Endothelial cell (in vitro differentiated cells): Measurements from ENCODE around the gene EPS8. TPM values are rescaled to one million over a fixed set of nuclear protein-coding genes. Genes with fewer than 3 reads are reported as not detected.

Source experiments
- DNase-seq: peaks from one replicate; pipeline ENCODE4 v3.0.0; 2021; ENCODE audit warnings: low spot score
- H3K27ac Mint-ChIP-seq: one replicate; pipeline ENCODE4 v1.8.0; 2021; ENCODE audit warnings: mixed read lengths, inconsistent platforms; ENCODE audit not compliant: unreplicated experiment
- H3K27me3 Mint-ChIP-seq: one replicate; pipeline ENCODE4 v1.8.0; 2021; ENCODE audit warnings: mild to moderate bottlenecking, moderate library complexity, mixed read lengths, inconsistent platforms; ENCODE audit not compliant: unreplicated experiment
- H3K36me3 Mint-ChIP-seq: one replicate; pipeline ENCODE4 v1.8.0; 2021; ENCODE audit warnings: mild to moderate bottlenecking, low read depth, mixed read lengths, inconsistent platforms; ENCODE audit not compliant: unreplicated experiment
- H3K4me1 Mint-ChIP-seq: one replicate; pipeline ENCODE4 v1.8.0; 2021; ENCODE audit warnings: mild to moderate bottlenecking, mixed read lengths, inconsistent platforms; ENCODE audit not compliant: unreplicated experiment
- H3K4me3 Mint-ChIP-seq: one replicate; pipeline ENCODE4 v1.8.0; 2021; ENCODE audit warnings: mild to moderate bottlenecking, mixed read lengths, inconsistent platforms; ENCODE audit not compliant: unreplicated experiment
- H3K9me3 Mint-ChIP-seq: one replicate; pipeline ENCODE4 v1.8.0; 2021; ENCODE audit warnings: mixed read lengths, inconsistent platforms; ENCODE audit not compliant: unreplicated experiment
- CTCF ChIP-seq: fragments of 200-600 bp; sonication (generic); IDR thresholded peaks from one replicate; pipeline ENCODE4 v1.5.0; 2021; ENCODE audit warnings: antibody characterized with exemption; ENCODE audit not compliant: unreplicated experiment
- total RNA-seq: library from RNA; stranded (reverse); fragmentation: NEBNext Ultra II Directional; extraction: Animal tissue kit (Norgen Biotek cat#: 25700); gene quantifications from one replicate; pipeline ENCODE4 v1.2.1, GENCODE V29; 2021; ENCODE audit not compliant: unreplicated experiment

Gene EPS8
- total RNA-seq, 1 donor from 2014 or later = 2.7 TPM

- TF ChIP-seq CTCF = no peak
These were observed 88.6 kb downstream of the EPS8 start for GRCh38 chr12:15700595-15700994.

GRCh38 chr12:15699886-15700285 is 89.3 kb downstream of the EPS8 start:
- no peak for DNase-seq
- Mint-ChIP-seq H3K36me3 (no peaks in the 10 kb centered on the region), H3K9me3 (no peaks in the 10 kb centered on the region), H3K27me3 (no peaks in the 10 kb centered on the region), H3K4me3 (no peak overlapping the region), H3K4me1 (peaks cover 28% of the 10 kb centered on the region), H3K27ac (no peak overlapping the region)
- TF ChIP-seq CTCF = no peak

More at GRCh38 chr12:15700595-15700994, 88.6 kb downstream of the EPS8 start:
- peak overlapping the region; percentile 46 for H3K27ac Mint-ChIP-seq
- H3K36me3 Mint-ChIP-seq = no peaks in the 10 kb centered on the region
- H3K9me3 Mint-ChIP-seq = no peaks in the 10 kb centered on the region
- no peak overlapping the region for H3K4me3 Mint-ChIP-seq
- H3K27me3 Mint-ChIP-seq = no peaks in the 10 kb centered on the region
- no peak for DNase-seq
- peaks cover 28% of the 10 kb centered on the region for H3K4me1 Mint-ChIP-seq

GRCh38 chr12:15698377-15698871 is 90.8 kb downstream of the EPS8 start:
- Mint-ChIP-seq H3K27ac (no peak overlapping the region), H3K9me3 (no peaks in the 10 kb centered on the region), H3K4me1 (peaks cover 28% of the 10 kb centered on the region), H3K4me3 (no peak overlapping the region), H3K36me3 (no peaks in the 10 kb centered on the region), H3K27me3 (no peaks in the 10 kb centered on the region)
- TF ChIP-seq CTCF = no peak
- DNase-seq = no peak

GRCh38 chr12:15697201-15697600 is 92.0 kb downstream of the EPS8 start:
- no peak for TF ChIP-seq CTCF
- H3K9me3 Mint-ChIP-seq = no peaks in the 10 kb centered on the region
- peaks cover 28% of the 10 kb centered on the region for H3K4me1 Mint-ChIP-seq

GRCh38 chr12:15693228-15693911 is 95.8 kb downstream of the EPS8 start:
- Mint-ChIP-seq H3K36me3 (no peaks in the 10 kb centered on the region), H3K9me3 (no peaks in the 10 kb centered on the region), H3K27ac (no peak overlapping the region), H3K4me3 (no peak overlapping the region), H3K27me3 (peaks cover 2% of the 10 kb centered on the region), H3K4me1 (peaks cover 15% of the 10 kb centered on the region)
- no peak for TF ChIP-seq CTCF
- no peak for DNase-seq

More at GRCh38 chr12:15697201-15697600, 92.0 kb downstream of the EPS8 start:
- Mint-ChIP-seq H3K27me3 (no peaks in the 10 kb centered on the region), H3K27ac (no peak overlapping the region), H3K4me3 (no peak overlapping the region), H3K36me3 (no peaks in the 10 kb centered on the region)
- no peak for DNase-seq
